HG03521 (cell line): ENCODE data around the gene ITPK1.
"Not testable (repeated sequence)": the region's sequence is repeated elsewhere in the genome, so short reads cannot be mapped to it uniquely, and the experiment has no call there.

Source experiments
- ATAC-seq: cut with Tn5 transposase; IDR thresholded peaks from one replicate; pipeline ENCODE4 v1.9.1; 2021; ENCODE audit warnings: mild to moderate bottlenecking, moderate library complexity; ENCODE audit not compliant: unreplicated experiment

ITPK1 gene

GRCh38 chr14:93131257-93131820, 15.6 kb upstream of the ITPK1 start:
- not testable (repeated sequence) for ATAC-seq

GRCh38 chr14:93128725-93129459, 13.2 kb upstream of the ITPK1 start:
- ATAC-seq, result no peak

DNA sequence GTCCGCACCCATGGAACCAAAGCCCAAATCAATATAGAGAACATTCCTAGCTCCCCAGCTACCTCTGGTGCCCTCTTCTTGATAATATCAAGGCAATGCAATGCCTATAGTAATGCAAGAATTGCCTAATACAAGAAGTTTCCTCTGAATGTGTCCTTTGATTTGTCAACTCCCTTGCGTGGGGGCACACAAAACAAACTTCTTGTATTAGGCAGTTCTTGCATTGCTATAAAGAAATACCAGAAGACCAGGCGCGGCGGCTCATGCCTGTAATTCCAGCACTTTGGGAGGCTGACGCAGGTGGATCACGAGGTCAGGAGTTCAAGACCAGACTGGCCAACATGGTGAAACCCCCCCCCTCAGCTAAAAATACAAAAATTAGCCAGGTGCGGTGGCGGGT, 10.4 kb upstream of the ITPK1 start:
- ATAC-seq, result no peak

DNA sequence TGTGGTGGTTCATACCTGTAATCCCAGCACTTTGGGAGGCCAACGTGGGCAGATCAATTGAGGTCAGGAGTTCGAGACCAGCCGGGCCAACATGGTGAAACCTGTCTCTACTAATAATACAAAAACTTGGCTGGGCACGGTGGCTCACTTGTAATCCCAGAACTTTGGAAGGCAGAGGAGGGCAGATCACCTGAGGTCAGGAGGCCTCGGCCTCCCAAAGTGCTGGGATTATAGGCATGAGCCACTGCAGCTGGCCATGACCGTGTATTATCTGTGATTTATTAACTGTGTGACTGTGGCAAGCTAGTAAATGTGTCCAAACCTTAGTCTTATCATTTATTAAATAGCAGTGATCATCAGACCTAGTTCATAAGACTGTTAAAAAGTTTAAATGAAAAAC, 7.1 kb upstream of the ITPK1 start:
- no peak for ATAC-seq

DNA sequence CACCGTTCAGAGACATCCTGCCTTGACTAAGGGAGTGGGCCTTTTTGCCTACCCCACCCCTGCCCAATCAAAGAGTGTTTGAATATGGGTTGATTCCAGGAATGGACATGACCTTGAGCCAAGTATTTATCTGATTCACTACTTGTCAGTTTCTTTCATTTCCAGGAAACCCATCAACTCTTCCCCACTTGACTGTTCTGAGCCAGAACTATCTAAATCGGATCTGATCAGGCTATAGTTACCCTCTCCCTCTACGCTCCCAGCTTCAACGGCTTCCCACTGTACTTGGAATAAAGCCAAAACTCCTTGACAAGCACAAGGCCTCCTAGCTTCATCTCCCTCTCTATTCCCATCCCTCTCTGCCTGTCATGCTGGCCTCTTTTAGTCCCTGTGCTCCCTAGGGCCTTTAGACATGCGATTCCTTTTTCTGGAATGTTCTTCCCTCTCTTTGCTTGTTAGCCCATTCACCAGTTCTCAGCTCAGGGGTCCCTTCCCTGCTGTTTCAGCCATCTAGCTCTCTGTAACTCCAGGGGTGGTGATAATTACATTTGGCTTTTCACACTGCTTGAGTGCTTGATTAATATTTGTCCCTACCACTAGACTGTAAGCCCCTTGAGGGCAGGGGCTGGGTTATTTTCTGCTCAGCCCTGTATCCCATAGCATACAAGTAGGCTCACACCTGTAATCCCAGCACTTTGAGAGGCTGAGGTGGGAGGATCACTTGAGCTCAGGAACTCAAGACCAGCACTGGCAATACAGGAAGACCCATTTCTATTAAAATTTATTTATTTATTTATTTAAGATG, 5.5 kb upstream of the ITPK1 start:
- no peak for ATAC-seq

GRCh38 chr14:93120517-93120916, 4.8 kb upstream of the ITPK1 start:
- no peak for ATAC-seq

GRCh38 chr14:93116676-93117200, 1.0 kb upstream of the ITPK1 start:
- ATAC-seq, result no peak

DNA sequence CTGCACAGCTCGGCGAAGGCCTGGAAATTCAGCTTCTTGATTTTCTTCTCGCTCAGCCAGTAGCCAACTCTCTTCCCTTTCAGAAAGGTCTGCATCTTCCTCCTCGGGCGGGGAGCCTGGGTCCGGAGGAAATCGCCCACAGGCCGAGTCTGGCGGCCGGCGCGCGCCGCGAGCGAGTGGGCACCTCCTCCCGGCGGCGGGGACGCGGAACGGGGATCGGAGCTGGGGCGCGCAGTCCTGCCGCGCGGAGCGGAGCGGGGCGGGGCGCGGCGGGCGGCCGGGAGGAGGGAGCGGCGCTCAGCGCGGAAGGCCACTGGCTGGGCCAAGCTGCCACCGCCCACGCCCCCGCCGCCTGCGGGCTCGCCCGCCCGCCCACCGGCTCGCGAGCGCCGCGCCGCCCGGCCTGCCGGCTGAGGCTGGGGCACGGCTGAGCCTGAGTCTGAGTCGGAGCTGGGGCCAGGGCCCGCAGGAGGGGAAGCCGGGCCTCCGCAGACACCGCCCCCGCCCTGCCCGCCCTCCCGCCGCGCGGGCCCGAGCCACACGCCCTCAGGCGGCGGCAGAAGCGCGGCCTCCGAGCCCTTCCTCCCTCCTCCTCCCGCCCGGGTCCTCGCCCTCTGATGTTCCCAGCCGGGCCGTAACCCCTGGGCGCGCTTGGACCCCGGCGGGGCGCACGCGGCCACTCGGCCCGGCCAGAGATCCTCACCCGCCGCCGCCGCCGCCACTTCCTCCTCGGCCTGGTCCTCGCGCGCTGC, 480 bp downstream of the ITPK1 start:
- ATAC-seq, result peak; percentile 75

DNA sequence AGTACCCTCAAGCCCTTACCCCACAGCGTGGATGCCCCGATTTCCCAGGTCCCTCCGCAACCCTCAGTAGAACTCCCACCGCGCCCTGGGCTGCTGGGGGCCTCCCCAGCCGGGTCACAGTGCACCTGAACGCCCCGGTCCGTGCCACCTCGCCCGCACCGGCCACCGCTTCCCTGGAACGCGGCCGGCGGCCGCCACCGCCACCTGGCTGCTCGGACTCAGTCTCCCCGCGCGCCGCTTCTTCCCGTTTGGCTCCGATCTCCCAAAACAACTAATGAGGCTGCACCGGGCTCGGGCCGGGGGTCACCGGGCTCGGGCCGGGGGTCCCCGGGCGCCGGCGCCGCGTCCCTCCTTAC, 1.0 kb downstream of the ITPK1 start:
- no peak for ATAC-seq

DNA sequence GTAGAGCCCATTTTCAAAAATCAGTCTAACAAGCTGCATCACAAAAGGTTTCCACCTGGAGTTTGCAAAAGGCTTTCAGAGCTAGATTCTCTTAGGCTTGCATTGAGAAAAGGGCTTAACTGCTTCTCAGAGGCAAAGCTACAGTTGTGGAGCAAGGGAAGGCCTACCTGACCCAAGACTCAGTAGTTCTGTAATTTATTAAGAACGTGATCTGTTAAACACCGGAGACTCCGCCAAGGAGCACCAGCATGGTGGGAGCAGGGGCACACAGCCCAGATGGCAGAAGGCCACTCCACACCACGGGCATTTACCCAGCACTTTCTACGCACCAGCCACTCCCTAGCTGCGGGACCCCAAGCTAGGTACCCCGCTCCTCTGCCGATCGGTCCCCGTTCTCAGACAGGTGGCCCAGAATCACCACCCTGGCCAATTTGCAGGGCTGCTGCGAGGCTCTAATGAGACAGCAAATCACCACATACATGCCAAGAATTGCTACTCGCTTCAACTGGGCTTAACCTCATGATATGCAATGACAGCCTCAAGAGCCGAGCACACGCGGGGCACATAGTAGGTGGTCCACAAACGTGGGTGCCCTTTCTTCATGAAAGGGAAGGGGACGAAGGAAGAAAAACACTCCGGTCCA, 1.5 kb downstream of the ITPK1 start:
- ATAC-seq, result no peak

DNA sequence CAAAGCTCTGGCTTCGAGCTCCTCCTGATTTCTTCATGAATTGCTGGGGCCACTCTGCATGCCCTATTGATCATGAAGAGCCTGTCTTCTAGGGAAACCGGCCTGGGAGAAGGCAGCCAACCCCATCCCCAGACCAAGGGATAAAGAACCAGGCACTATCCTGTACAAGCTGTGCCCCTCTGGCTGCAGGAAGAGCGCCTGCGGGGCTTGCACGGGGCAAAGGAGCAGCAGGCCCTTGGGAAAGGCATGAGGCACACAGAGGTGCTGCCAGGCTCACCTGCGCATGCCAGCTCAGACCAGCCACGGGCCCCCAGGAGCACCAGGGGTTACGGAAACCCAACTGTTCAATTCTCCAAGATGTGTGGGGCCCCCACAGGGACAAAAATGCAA, 2.1 kb downstream of the ITPK1 start:
- no peak for ATAC-seq

DNA sequence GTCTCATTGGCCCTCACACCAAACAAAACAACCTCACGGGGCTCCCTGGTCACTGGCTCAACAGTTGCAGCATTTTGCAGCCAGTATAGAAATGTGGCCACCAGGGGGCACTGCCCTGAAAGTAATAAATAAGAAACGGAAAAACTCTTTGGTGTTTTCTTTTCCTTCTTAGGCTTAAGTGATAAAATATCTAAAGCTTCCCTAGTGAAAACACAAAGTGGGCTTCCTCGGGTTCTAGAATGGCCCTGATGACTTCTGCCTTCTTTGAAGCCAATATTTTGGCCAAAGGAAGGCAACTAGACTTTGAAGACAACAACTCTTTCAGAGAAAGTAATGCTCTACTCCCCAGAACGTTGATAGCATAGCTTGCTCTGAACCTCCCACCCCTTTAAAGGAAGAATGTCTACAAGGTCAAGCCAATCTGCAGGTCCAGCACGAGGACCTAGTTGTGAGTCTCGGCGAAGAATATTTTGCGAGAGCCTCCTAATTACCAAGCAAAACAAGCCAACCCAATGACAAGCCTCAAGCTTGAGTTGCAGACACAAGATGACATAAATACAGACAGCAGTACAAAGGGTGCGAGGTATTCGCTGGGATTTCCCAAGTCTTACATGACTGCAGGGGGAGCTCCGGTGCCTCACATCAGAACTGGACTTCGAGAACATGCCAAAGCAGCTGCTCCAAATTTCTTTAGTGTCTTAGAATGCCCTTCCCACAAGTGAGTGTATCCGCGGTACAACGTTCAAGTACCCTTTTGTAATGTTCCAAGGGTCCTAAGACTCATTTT, 2.6 kb downstream of the ITPK1 start:
- no peak for ATAC-seq

- ATAC-seq, result not testable (repeated sequence)
Observed at GRCh38 chr14:93111541-93111940, 4.2 kb downstream of the ITPK1 start.

DNA sequence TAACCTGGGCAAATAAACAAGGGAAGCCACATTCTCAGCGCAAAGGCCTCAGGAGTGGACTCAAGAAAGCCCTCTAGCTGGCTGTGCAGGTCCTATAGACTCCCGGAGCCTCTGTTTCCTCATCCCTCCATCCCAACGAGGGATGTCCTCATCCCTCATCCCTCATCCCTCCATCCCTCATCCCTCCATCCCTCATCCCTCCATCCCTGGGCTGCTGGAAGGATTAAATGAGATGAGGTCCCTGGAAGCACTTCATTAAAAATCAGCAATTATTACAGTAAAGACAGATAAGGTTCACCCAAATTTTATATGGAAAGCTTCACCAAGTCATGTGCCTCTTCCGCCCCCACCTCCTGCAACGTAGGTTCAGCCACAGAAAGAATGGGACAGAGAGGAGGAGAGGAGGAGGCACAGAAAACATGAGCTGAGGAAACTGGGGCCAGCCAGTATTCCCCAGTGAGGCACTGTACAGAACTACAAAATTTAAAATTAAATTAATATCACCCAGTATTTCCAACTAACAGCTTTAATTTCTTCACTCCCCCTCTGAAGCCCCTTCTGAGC, 4.8 kb downstream of the ITPK1 start:
- no peak for ATAC-seq

DNA sequence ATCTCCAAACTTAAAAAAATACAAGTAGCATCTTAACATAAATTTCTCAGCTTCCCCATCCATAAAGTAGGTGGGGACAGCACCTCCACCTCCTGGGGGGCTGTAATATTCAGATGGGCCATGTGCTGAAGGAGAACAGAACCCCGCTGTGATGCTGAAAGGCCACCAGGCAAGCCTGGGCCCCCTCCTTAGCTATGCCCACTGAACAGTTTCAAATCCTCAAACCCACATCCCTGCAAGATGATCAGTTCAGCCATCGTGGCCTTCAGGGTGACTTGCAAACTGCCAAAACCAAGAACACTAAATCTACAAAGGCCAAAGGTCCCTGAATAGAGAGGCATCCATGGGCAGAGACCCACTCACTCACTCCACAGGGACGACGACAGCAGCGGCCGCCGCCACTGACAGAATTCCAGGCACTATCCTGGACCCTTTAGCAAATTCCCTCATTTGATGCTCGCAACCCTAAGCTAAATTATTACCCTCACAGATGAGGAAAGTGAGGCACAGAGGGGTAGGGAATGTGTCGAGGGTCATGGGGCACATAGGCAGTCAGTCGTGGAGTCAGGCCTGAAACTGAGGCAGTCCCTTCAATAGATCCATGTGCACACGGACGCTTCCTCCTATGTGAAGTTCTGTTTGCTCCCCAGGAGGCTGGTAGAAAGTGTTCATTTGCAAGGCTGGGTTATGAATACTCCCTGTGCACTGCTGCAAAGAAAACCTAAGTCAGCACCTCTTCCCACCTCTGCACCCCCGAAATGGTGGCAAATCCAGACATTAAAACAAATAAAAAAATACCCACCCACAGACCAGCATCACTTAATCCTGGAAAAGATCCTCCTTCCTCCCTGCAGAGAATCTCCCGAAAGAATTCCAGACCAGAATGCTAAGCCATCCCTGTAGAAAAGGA, 5.9 kb downstream of the ITPK1 start:
- ATAC-seq, result no peak

DNA sequence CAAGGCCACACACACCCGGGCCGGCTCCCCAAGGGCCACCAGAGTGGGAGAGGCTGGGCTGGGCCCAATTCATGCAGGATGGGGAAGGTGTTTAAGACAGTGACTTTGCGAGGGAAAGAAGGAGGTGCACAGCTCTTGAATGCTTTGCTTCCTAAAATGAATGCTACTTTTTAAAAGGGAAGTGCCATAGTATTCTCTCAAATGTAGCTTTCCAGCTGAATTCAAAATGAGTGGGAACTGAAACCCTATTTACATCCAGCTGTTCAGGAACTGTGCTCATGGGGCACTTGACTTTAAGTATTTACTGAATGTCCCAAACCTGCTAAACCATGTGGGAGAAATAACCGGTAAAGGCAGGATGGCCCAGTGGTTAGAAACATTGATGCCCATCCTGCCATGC, 7.6 kb downstream of the ITPK1 start:
- no peak for ATAC-seq

DNA sequence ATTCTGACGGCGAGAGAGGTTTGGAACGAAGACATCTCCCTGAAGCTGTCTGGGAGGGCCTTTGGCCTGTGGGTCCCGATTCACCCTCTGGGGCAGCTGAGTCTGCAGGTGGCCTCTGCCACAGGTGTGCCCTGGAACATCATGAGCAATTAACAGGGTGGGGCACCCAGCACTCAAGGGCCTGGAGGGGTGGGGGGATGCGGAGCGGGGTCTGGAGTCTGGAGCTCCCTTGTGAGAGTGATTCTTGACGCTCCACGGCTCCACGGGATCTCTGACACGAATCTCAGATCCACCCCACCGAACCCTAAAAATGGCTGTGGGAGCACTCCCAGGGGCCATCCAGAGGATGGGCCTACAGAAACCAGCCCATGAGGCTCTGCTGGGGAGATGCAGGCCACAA, 8.3 kb downstream of the ITPK1 start:
- no peak for ATAC-seq

DNA sequence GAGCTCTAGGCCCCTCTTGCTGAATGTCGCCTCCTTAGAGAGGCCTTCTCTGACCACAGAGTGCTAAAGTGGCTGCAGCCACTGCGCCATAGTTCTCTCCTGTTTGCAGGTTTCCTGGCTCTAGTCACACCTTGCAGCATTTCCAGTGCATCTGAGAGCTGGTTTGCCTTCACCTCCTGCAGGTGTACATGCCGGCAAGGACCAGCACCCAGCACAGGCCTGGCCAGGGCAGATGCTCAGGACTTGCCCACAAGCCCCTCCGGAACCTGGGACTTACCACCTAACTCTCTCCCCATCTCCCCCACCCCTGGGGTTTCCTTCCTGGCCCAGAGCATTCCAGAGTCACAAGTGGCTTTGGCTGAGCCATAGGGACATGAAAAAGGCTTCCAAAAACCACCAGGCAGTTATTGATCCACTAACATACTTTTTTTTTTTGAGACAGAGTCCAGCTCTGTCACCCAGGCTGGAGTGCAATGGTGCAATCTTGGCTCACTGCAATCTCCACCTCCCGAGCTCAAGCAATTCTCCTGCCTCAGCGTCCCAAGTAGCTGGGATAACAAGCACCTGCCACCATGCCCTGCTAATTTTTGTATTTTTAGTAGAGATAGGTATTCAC, 9.1 kb downstream of the ITPK1 start:
- no peak for ATAC-seq
